Esophagus squamous epithelium (tissue), 4 donors: ENCODE data around the gene CCNB3.

Experiments used
- CTCF ChIP-seq, 6 experiments: fragments of 450-650 bp in 4 of 6; fragments of 200-600 bp in 2 of 6; sonication (generic) in 2 of 6; IDR thresholded peaks; one replicate each; pipeline ENCODE4 v1.5.1; 2016 to 2019; ENCODE audit warnings: antibody characterized with exemption in 6 of 6, mild to moderate bottlenecking in 4 of 6, moderate library complexity in 4 of 6
- POLR2A ChIP-seq, 4 donors: fragments of 450-650 bp; IDR thresholded peaks; one replicate each; pipeline ENCODE4 v1.6.1; 2017; ENCODE audit warnings: antibody characterized with exemption in 4 of 4, mild to moderate bottlenecking in 4 of 4, moderate library complexity in 3 of 4

DNA sequence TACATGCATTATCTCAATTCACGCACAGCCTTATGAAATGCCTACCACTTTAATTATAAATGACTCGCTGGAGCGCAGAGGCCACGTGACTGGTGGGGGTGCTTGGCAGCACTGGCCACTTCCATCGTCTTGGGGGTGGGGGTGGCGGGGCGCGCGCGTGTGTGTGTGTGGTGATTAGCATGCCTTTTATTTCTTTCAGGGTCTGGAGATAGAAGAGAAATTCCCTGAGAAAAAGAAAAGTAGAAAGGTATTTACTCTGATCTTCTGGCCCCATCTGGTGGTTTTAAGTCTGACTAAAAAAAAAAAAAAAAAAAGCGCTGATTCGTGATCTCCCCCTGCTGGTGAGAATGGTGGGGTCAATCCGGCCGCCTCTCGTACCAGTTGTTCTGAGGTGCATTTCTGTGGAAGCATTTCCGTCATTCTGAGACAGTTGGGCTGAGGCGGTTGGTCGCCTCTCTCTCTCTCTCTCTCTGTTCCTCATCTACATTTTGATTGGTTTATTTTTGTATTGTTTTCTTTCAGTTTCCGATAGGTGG lies at the start of gene CCNB3:
- TF ChIP-seq CTCF (IDR thresholded peaks at IDR 0.05) = peak; percentile 46 to 68 (median 57)
- no peak for TF ChIP-seq POLR2A (IDR thresholded peaks at IDR 0.05)
